Measurements from ENCODE around the gene MCCC2.

GRCh38 chr5:71706906-71707305 lies 119.8 kb downstream of the MCCC2 start:
- TF ChIP-seq, protein P1, sequence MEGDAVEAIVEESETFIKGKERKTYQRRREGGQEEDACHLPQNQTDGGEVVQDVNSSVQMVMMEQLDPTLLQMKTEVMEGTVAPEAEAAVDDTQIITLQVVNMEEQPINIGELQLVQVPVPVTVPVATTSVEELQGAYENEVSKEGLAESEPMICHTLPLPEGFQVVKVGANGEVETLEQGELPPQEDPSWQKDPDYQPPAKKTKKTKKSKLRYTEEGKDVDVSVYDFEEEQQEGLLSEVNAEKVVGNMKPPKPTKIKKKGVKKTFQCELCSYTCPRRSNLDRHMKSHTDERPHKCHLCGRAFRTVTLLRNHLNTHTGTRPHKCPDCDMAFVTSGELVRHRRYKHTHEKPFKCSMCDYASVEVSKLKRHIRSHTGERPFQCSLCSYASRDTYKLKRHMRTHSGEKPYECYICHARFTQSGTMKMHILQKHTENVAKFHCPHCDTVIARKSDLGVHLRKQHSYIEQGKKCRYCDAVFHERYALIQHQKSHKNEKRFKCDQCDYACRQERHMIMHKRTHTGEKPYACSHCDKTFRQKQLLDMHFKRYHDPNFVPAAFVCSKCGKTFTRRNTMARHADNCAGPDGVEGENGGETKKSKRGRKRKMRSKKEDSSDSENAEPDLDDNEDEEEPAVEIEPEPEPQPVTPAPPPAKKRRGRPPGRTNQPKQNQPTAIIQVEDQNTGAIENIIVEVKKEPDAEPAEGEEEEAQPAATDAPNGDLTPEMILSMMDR (IDR thresholded peaks at IDR 0.05): no peak
- no peak for TF ChIP-seq POLR2A (IDR thresholded peaks at IDR 0.05)
